Left lung (tissue), 10 donors: ENCODE data around the gene FAM24B. TPM values are rescaled to one million over a fixed set of nuclear protein-coding genes. Genes with fewer than 3 reads are reported as not detected.
A peak's percentile ranks its signal among the peaks of the same experiment; 100 is the strongest.

Experiments used
- ATAC-seq: fragments of 200-7000 bp; cut with Tn5 transposase; one replicate; pipeline ENCODE4 v1.9.1; 2020; ENCODE audit warnings: moderate library complexity
- DNase-seq, 4 donors: peaks; one replicate each; pipeline ENCODE4 v3.0.0-alpha.2; 2013 to 2020
- H3K27ac ChIP-seq, 2 donors: fragments of 200-600 bp; sonication (generic) in 1 of 2; one replicate each; pipeline versions ENCODE4 v1.5.0 to v1.8.0; 2020 to 2021
- H3K27me3 ChIP-seq, 2 donors: fragments of 200-600 bp; sonication (generic) in 1 of 2; one replicate each; pipeline versions ENCODE4 v1.5.0 to v1.8.0; 2020 to 2021
- H3K36me3 ChIP-seq, 2 donors: fragments of 200-600 bp; sonication (generic) in 1 of 2; one replicate each; pipeline versions ENCODE4 v1.5.0 to v1.8.0; 2020 to 2021
- H3K4me1 ChIP-seq, 2 donors: fragments of 200-600 bp; one replicate each; pipeline ENCODE4 v1.8.0; 2021
- H3K4me3 ChIP-seq, 2 donors: fragments of 200-600 bp; sonication (generic) in 1 of 2; one replicate each; pipeline versions ENCODE4 v1.5.0 to v1.8.0; 2020 to 2021; ENCODE audit warnings: mild to moderate bottlenecking in 1 of 2
- H3K9me3 ChIP-seq, 2 donors: fragments of 200-600 bp; sonication (generic) in 1 of 2; one replicate each; pipeline versions ENCODE4 v1.5.0 to v1.8.0; 2020 to 2021
- intact Hi-C, 2 donors: fragments of 100-400 bp; cut with DNase I; formaldehyde crosslinking; loops; one replicate each; pipeline versions ENCODE4 v1.11.2 to v1.14.2; 2022
- polyA plus RNA-seq, 6 donors: library from polyadenylated mRNA; unstranded; fragments of 120-200 nt; gene quantifications; one replicate each; pipeline ENCODE4 v1.2.1, GENCODE V29; 2013; ENCODE audit not compliant: insufficient read length in 6 of 6
- total RNA-seq, 2 donors: library from RNA; stranded (reverse); fragmentation: NEBNext Ultra II Directional; extraction: Animal tissue kit (Norgen Biotek cat#: 25700); gene quantifications; one replicate each; pipeline ENCODE4 v1.2.1, GENCODE V29; 2021
- TF ChIP-seq, protein P1 (sequence below), 2 donors: fragments of 200-600 bp; sonication (generic) in 1 of 2; IDR thresholded peaks; one replicate each; pipeline versions ENCODE4 v1.5.0 to v1.8.0; 2021; ENCODE audit warnings: antibody characterized with exemption in 2 of 2
- donor health status: DM: no; HTN: yes; CAD: no.
- donor health status: DM: no; HTN: no; CAD: no.

Gene FAM24B
- total and polyA plus RNA-seq, 8 donors: 3.0 to 10.1 (median 7.6) TPM

DNA sequence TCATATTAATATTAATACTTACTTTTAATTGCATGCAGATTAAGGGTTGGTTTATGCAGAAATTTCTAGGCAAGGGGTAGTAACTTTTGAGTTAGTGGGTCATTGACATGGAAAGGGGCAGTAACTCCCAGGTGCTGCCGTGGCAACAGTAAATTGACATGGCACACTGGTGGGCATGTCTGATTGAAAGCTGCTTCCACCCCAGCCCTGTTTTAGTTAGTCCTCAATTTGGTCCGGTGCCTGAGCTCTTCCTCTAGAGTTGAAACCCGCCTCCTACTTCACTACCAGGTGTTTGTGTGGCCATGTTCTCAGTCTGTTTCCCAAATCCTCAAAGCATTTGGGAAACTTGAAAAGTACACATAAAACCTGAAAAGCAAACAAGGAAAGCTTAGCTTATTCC lies 52.1 kb downstream of the FAM24B start:
- Histone ChIP-seq H3K36me3 (peaks cover 0 to 9% of the 10 kb centered on the region in 2 donors), H3K27me3 (peaks cover 0 to 17% of the 10 kb centered on the region in 2 donors), H3K27ac (no peak overlapping the region), H3K9me3 (no peaks in the 10 kb centered on the region), H3K4me1 (no peaks in the 10 kb centered on the region), H3K4me3 (no peak overlapping the region)
- TF ChIP-seq, protein P1, sequence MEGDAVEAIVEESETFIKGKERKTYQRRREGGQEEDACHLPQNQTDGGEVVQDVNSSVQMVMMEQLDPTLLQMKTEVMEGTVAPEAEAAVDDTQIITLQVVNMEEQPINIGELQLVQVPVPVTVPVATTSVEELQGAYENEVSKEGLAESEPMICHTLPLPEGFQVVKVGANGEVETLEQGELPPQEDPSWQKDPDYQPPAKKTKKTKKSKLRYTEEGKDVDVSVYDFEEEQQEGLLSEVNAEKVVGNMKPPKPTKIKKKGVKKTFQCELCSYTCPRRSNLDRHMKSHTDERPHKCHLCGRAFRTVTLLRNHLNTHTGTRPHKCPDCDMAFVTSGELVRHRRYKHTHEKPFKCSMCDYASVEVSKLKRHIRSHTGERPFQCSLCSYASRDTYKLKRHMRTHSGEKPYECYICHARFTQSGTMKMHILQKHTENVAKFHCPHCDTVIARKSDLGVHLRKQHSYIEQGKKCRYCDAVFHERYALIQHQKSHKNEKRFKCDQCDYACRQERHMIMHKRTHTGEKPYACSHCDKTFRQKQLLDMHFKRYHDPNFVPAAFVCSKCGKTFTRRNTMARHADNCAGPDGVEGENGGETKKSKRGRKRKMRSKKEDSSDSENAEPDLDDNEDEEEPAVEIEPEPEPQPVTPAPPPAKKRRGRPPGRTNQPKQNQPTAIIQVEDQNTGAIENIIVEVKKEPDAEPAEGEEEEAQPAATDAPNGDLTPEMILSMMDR (IDR thresholded peaks at IDR 0.05): no peak
- DNase-seq (no peak), ATAC-seq (no peak)
- intact Hi-C loops: no loop called here

DNA sequence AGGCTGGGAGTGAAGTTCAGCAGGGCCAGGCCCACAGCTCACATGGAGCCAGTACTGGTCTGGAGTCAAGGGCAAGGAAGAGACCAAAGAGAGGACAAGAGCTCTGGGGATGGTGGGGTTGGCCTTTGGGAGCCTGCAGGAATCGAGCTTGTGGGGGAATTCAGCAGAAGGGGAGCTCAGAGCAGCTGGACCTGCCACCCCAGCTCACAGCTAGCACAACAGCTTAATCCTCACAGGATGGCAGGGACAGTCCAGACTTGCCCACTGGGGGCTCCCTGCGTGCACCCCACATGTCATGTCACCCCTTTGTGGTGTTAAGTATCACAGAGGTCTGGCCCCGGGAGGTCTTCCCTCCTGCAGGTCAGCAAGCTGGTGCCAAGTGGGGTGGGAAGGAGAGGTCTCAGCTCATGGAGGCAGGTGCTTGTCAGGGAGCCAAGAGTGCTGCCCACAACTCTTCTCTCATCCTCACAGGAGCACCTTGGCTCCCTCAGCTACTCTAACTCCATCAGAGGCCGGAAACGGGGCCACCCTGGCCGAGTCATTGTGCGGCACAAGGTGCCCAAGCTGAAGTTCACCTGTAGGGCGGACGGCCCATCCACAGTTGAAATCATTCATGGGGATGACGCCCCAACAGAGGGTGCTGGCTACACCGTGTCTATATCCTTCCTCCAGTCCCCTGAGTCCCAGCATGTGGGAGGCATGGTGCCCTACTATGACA lies 56.2 kb downstream of the FAM24B start:
- intact Hi-C loops: no loop called here
- H3K27ac ChIP-seq: no peak overlapping the region
- no peaks in the 10 kb centered on the region for H3K36me3 ChIP-seq
- no peak for ATAC-seq
- H3K9me3 ChIP-seq: no peaks in the 10 kb centered on the region
- H3K4me3 ChIP-seq: no peak overlapping the region
- no peak for DNase-seq
- H3K4me1 ChIP-seq: no peaks in the 10 kb centered on the region
- H3K27me3 ChIP-seq: peaks cover 5 to 46% of the 10 kb centered on the region in 2 donors
- TF ChIP-seq, protein P1 (IDR thresholded peaks at IDR 0.05): no peak

DNA sequence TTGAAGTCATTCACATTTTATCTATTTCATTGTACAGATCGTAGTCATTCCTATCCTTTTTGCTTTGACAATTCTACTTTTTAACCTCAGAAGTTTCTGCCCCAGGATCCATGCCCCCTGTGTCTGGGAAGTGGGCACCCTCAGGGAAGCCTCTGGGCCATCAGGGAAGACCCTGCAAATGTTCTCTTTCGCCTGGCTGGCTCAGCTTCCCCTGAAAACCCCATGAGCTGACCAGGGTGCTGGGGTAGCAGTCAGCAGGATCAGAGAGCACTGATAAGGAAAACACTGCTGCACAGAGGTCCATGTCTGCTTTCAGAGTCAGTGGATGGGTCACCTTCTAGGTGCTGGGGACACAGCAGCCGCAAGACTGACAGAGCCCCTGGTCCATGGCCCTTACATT lies 57.6 kb downstream of the FAM24B start:
- H3K4me3 ChIP-seq: no peak overlapping the region
- no peaks in the 10 kb centered on the region for H3K36me3 ChIP-seq
- no peaks in the 10 kb centered on the region for H3K9me3 ChIP-seq
- H3K27me3 ChIP-seq: peaks cover 5 to 50% of the 10 kb centered on the region in 2 donors
- no peak overlapping the region for H3K27ac ChIP-seq
- no peaks in the 10 kb centered on the region for H3K4me1 ChIP-seq
- intact Hi-C loops: no loop called here
- ATAC-seq: no peak
- no peak for DNase-seq
- TF ChIP-seq, protein P1 (IDR thresholded peaks at IDR 0.05): no peak

DNA sequence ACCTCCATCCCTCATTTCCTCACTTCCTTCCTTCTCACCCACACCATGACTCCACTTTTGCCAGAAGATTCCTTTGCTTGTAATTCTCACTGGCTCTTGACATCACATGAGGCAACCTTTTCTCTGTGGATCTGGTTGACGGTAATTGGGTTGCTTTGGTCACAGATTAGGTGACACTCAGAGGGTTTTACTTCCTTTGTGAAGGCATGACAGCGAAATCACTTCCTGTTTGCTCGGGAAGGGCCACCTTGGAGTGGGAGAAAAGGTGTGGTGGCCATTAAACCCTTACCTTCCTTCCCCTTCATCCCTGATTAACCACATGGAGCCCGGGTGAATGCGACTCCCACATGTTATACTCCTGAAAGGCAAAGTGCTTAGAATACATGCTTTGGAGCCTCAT lies 63.9 kb downstream of the FAM24B start:
- Histone ChIP-seq H3K36me3 (no peaks in the 10 kb centered on the region), H3K9me3 (no peaks in the 10 kb centered on the region), H3K27ac (no peak overlapping the region), H3K4me1 (no peaks in the 10 kb centered on the region), H3K27me3 (peaks cover 5 to 26% of the 10 kb centered on the region in 2 donors), H3K4me3 (no peak overlapping the region)
- TF ChIP-seq, protein P1 (IDR thresholded peaks at IDR 0.05): no peak
- DNase-seq (no peak), ATAC-seq (no peak)
- intact Hi-C loops: no loop called here

DNA sequence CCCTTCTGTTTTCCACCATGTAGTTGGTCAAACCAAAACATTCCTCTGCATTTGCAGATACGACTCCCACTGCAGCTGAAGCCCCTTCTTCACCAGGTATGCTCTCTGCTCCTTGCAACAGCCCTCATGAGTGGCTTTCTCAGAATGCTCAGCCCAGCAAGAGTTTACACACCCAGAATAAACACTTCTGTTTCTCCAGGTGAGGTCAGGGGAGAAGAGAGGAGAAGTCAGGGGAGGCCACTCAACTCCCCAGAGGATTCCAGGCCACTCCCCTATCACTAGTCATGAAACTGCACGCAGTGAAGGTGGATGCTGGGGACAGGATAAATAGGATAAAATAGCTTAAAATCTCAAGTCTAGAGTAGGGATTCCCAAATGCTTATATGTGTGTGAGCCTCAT lies 64.9 kb downstream of the FAM24B start:
- Histone ChIP-seq H3K9me3 (no peaks in the 10 kb centered on the region), H3K4me1 (no peaks in the 10 kb centered on the region), H3K36me3 (no peaks in the 10 kb centered on the region), H3K27ac (no peak overlapping the region), H3K27me3 (peaks cover 5 to 17% of the 10 kb centered on the region in 2 donors), H3K4me3 (no peak overlapping the region)
- TF ChIP-seq, protein P1 (IDR thresholded peaks at IDR 0.05): no peak
- intact Hi-C loops: no loop called here
- DNase-seq (no peak), ATAC-seq (peak; percentile 97)
